ENCODE results near the gene LYPLAL1. TPM values are rescaled to one million over a fixed set of nuclear protein-coding genes. Genes with fewer than 3 reads are reported as not detected.

Gene LYPLAL1
- total and polyA plus RNA-seq, 10 donors, result 13.6 to 42.5 (median 28.8) TPM

DNA sequence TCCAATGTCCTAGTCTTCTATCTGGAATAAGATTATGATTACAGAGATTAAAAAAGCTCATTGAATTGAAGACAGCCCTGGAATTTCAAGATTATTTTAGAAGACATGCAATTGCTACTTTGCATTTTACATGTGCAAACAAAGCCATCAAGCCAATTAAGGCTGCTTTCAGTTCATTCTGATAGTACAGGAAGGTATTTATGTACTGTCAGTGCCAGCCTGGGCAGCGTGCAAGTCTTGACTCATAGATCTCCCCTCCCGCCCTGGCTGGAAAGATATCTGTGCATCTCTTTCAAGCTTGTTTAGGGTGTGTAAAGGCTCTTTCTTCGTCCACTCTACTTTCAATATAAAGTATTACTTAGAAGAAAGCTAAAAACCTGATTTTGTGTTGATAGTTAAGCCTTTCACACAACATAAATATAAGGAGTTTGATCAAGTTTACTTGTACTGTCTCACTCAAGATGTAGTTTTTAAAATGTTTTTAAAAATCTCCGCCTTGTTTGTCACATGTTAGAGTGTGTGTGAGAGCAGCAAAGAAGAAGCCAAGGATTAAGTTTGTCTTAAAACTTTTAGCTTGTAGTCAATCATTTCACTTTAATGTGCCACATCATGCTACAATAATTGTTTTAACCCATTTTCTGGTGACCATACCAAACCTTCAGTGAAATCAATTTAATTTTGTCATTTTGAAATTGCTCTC is 13.6 kb upstream of the LYPLAL1 start:
- Histone ChIP-seq H3K27ac (no peak overlapping the region), H3K4me3 (no peak overlapping the region), H3K4me1 (no peaks in the 10 kb centered on the region), H3K27me3 (replicated peaks in 1 of 7) (no peaks in the 10 kb centered on the region), H3K36me3 (no peaks in the 10 kb centered on the region), H3K9me3 (no peaks in the 10 kb centered on the region)
- TF ChIP-seq POLR2AphosphoS5 (IDR thresholded peaks at IDR 0.05), result no peak
- no peak for TF ChIP-seq POLR2A (IDR thresholded peaks at IDR 0.05)
- TF ChIP-seq CTCF (IDR thresholded peaks at IDR 0.05 in 8 of 11, conservative IDR thresholded peaks at IDR 0.05 in 3 of 11), result no peak
- 69 to 83% (median 82%) methylated on average over 4 of the region's 4 CpGs for WGBS, 5 donors
- no peak for DNase-seq
- intact Hi-C loops (cut with DNase I; ENCODE audit: low total_unique reads), result no loop called here

- Histone ChIP-seq H3K36me3 (no peaks in the 10 kb centered on the region), H3K4me3 (no peak overlapping the region), H3K9me3 (no peaks in the 10 kb centered on the region), H3K27me3 (replicated peaks in 1 of 7) (no peaks in the 10 kb centered on the region), H3K4me1 (no peaks in the 10 kb centered on the region), H3K27ac (no peak overlapping the region)
- intact Hi-C loops (cut with DNase I; ENCODE audit: low total_unique reads), result no loop called here
- no peak for DNase-seq
- 74 to 92% (median 88%) methylated on average over 2 of the region's 2 CpGs for WGBS, 5 donors
- TF ChIP-seq POLR2AphosphoS5 (IDR thresholded peaks at IDR 0.05), result no peak
- TF ChIP-seq POLR2A (IDR thresholded peaks at IDR 0.05), result no peak
- TF ChIP-seq CTCF (IDR thresholded peaks at IDR 0.05 in 8 of 11, conservative IDR thresholded peaks at IDR 0.05 in 3 of 11), result no peak
Measured at GRCh38 chr1:219160967-219161366, 12.7 kb upstream of the LYPLAL1 start.

DNA sequence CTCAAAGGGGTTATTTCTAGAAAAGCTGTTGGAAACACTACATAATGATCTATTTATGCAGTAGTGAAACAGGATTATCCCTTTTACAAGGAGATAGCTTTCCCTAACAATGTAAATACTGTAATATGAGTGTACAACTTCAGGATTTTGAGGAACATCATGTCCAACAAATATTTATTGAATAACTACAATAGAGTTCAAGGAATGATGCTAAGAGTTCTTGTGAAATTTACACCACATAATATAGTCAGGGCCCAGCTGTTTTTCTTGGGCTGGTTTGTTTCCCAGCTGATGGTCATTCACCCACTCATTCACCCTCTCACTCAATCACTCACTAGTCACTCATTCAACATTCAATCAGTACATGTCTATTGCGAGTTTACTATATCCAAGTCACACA is 12.3 kb upstream of the LYPLAL1 start:
- intact Hi-C loops (cut with DNase I; ENCODE audit: low total_unique reads), result no loop called here
- 90 to 95% (median 94%) methylated on average over 1 of the region's 1 CpG for WGBS, 5 donors
- TF ChIP-seq POLR2A (IDR thresholded peaks at IDR 0.05), result no peak
- no peak for TF ChIP-seq CTCF (IDR thresholded peaks at IDR 0.05 in 8 of 11, conservative IDR thresholded peaks at IDR 0.05 in 3 of 11)
- no peak for TF ChIP-seq POLR2AphosphoS5 (IDR thresholded peaks at IDR 0.05)
- Histone ChIP-seq H3K9me3 (no peaks in the 10 kb centered on the region), H3K4me1 (no peaks in the 10 kb centered on the region), H3K27me3 (replicated peaks in 1 of 7) (no peaks in the 10 kb centered on the region), H3K4me3 (no peak overlapping the region), H3K27ac (no peak overlapping the region), H3K36me3 (no peaks in the 10 kb centered on the region)
- no peak for DNase-seq

DNA sequence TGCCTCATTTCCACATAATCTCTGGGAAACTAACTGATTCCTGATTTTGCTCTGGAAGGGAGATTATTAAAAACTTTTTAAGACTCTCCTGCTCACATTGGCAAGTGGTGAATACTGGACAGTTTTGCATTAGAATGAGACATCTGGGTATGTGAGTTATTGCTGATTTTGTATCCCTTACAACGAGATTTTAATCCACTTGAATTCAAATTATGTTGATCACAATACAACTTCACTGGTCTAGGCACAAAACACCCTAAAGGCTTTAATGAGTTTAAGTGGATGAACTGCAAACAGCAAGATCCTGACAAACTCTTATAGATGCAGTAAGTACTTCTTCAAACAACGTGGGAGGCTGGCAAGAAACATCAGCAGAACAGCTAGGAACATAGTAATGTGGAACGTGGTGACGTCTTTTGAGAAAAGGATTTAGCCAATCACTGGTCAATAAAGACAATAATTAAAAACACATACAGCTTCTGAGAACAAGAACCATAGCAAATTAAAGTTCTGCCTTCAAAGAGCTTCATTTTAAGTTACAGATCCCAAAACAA is 10.2 kb upstream of the LYPLAL1 start:
- H3K36me3 ChIP-seq, result no peaks in the 10 kb centered on the region
- no peak for DNase-seq
- no peak overlapping the region for H3K27ac ChIP-seq
- WGBS, 5 donors, result 71 to 87% (median 78%) methylated on average over 4 of the region's 4 CpGs
- H3K4me3 ChIP-seq, result no peak overlapping the region
- no peaks in the 10 kb centered on the region for H3K9me3 ChIP-seq
- H3K27me3 ChIP-seq (replicated peaks in 1 of 7), result no peaks in the 10 kb centered on the region
- TF ChIP-seq POLR2A (IDR thresholded peaks at IDR 0.05) (no peak), POLR2AphosphoS5 (IDR thresholded peaks at IDR 0.05) (no peak), CTCF (IDR thresholded peaks at IDR 0.05 in 8 of 11, conservative IDR thresholded peaks at IDR 0.05 in 3 of 11) (no peak)
- no peaks in the 10 kb centered on the region for H3K4me1 ChIP-seq
- intact Hi-C loops (cut with DNase I; ENCODE audit: low total_unique reads), result no loop called here
